MM.1S (cell line): Measurements from ENCODE around the gene PPM1M.

ENCODE experiments used
- EZH2 ChIP-seq: fragments of 300-600 bp; sonication (generic); optimal IDR thresholded peaks from 2 replicates; pipeline ENCODE3; 2017; ENCODE audit warnings: low read depth, mild to moderate bottlenecking, antibody characterized with exemption, low read length, mixed read lengths
- EZH2phosphoT487 ChIP-seq: fragments of 300-600 bp; sonication (generic); IDR thresholded peaks from 2 replicates; pipeline ENCODE4 v1.6.1; 2018; ENCODE audit warnings: antibody characterized with exemption, low read length
- TF ChIP-seq, protein P1 (sequence below): fragments of 300-600 bp; sonication (generic); IDR thresholded peaks from 2 replicates; pipeline ENCODE4 v1.5.1; 2016; ENCODE audit warnings: antibody characterized with exemption, low read length, mixed read lengths

DNA sequence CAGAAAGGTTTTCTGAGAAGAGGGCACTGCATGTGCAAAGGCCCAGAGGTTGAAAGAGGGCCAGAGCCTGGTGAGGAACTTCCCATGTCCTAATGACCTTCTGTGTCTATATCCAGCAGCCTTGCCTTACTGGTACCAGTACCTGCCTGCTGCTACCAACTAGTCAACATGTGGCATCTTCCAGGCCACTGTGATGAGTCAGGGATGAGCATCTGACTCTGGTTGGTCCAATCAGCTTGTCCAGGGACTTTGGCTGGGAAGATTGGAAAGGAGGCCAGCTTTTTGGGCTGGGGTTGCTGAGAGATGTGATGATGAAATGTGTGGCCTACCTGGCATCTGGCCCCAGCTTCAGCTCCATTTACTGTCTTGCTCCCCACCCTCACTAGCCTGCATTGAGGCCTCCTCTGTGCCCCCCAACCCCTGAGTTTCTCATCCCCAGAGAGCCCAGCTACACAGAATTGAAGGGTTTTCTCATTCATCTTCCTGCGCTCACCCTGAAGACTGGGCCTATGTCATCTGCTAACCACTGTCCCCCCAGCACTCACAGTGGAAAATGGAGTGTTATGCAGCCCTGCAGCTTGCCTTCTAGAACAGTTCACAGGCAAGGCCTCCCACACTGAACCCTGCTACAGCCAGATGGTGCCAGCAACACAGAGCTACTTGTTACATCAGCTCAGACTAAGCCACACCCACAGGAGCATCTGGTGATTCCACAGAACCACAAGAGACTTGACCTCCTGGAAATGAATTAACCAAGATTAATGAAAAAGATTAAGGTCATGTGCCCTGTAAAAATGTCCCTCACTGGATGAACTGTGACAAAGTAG lies 5.3 kb upstream of the PPM1M start:
- TF ChIP-seq EZH2 (no peak), EZH2phosphoT487 (no peak)
- TF ChIP-seq, protein P1, sequence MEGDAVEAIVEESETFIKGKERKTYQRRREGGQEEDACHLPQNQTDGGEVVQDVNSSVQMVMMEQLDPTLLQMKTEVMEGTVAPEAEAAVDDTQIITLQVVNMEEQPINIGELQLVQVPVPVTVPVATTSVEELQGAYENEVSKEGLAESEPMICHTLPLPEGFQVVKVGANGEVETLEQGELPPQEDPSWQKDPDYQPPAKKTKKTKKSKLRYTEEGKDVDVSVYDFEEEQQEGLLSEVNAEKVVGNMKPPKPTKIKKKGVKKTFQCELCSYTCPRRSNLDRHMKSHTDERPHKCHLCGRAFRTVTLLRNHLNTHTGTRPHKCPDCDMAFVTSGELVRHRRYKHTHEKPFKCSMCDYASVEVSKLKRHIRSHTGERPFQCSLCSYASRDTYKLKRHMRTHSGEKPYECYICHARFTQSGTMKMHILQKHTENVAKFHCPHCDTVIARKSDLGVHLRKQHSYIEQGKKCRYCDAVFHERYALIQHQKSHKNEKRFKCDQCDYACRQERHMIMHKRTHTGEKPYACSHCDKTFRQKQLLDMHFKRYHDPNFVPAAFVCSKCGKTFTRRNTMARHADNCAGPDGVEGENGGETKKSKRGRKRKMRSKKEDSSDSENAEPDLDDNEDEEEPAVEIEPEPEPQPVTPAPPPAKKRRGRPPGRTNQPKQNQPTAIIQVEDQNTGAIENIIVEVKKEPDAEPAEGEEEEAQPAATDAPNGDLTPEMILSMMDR: peak; percentile 21
